HepG2 (cell line): Measurements from ENCODE around the gene MBLAC1. TPM values are rescaled to one million over a fixed set of nuclear protein-coding genes. Genes with fewer than 3 reads are reported as not detected.

Experiments
- ATAC-seq: fragments of 200-7000 bp; cut with Tn5 transposase; 3 replicates; pipeline ENCODE4 v1.9.1; 2020; ENCODE audit warnings: mild to moderate bottlenecking, moderate library complexity
- BruUV-seq: library from RNA; stranded (reverse); fragments of 400-500 nt; replicated peaks from 2 replicates; lab custom pipeline; 2021; lab: Mats Ljungman, UMichigan
- CTCF ChIA-PET: fragments of 300-600 bp; formaldehyde crosslinking; extraction: SDS; loops from one replicate; lab custom pipeline; 2021; ENCODE audit warnings: low total read pairs, inconsistent platforms, low intra/inter-chr PET ratio; lab: Yijun Ruan, JAX
- POLR2A ChIA-PET: fragments of 350-600 bp; sonication (Branson Sonifier 250); formaldehyde crosslinking; loops from one replicate; lab custom pipeline; 2020; ENCODE audit warnings: antibody characterized with exemption, inconsistent platforms; lab: Yijun Ruan, JAX
- DNase-seq: peaks from one replicate; pipeline ENCODE4 v3.0.0-alpha.2; 2015; ENCODE audit warnings: low spot score
- FAIRE-seq: peaks from 3 replicates; lab custom pipeline; 2011; peaks lifted over from hg19 to GRCh38; lab: Jason Lieb, UNC
- H2AFZ ChIP-seq: one replicate; pipeline ENCODE4 v1.6.1; 2011; ENCODE audit warnings: low read length, inconsistent platforms
- H3K27ac ChIP-seq: fragments of 300-600 bp; 3 replicates; pipeline ENCODE4 v1.8.0; 2011; ENCODE audit warnings: mixed run types, mild to moderate bottlenecking, mixed read lengths, low read length, inconsistent platforms; ENCODE audit not compliant: insufficient read depth; ENCODE audit errors: extremely low read length
- H3K27me3 ChIP-seq, 2 experiments: fragments of 200-600 bp in 1 of 2; 2 replicates in 1 of 2; 3 replicates in 1 of 2; pipeline versions ENCODE4 v1.6.0 to v1.8.0; 2011; ENCODE audit warnings: low read length in 2 of 2, mild to moderate bottlenecking in 2 of 2, moderate library complexity in 2 of 2, inconsistent platforms in 1 of 2; ENCODE audit not compliant: insufficient read depth in 2 of 2, control insufficient read depth in 1 of 2
- H3K36me3 ChIP-seq, 2 experiments: fragments of 200-600 bp in 1 of 2; replicated peaks in 1 of 2; 2 replicates in 1 of 2; 3 replicates in 1 of 2; pipeline versions ENCODE4 v1.5.1 to v1.8.0; 2011; ENCODE audit warnings: low read length in 2 of 2, inconsistent platforms in 1 of 2; ENCODE audit not compliant: insufficient read depth in 2 of 2, control insufficient read depth in 1 of 2
- H3K4me1 ChIP-seq: 2 replicates; pipeline ENCODE4 v1.5.1; 2012; ENCODE audit warnings: low read length, inconsistent platforms; ENCODE audit not compliant: insufficient read depth
- H3K4me2 ChIP-seq: 2 replicates; pipeline ENCODE4 v1.6.0; 2011; ENCODE audit warnings: low read depth, low read length, inconsistent platforms
- H3K4me3 ChIP-seq, 3 experiments: fragments of 200-600 bp in 1 of 3; sonication (generic), shearing (Covaris generic) in 1 of 3; replicated peaks in 1 of 3; 2 replicates each; pipeline ENCODE4 v1.5.1; 2011 to 2016; ENCODE audit warnings: low read length in 3 of 3, inconsistent platforms in 2 of 3, low read depth in 2 of 3, mild to moderate bottlenecking in 2 of 3, control low read depth in 1 of 3, mixed read lengths in 1 of 3; ENCODE audit not compliant: insufficient read depth in 1 of 3
- H3K79me2 ChIP-seq: one replicate; pipeline ENCODE4 v1.6.1; 2011; ENCODE audit warnings: low read length, inconsistent platforms; ENCODE audit not compliant: insufficient read depth
- H3K9ac ChIP-seq: 2 replicates; pipeline ENCODE4 v1.6.0; 2011; ENCODE audit warnings: mild to moderate bottlenecking, low read depth, low read length, inconsistent platforms; ENCODE audit not compliant: insufficient read depth
- H3K9me3 ChIP-seq: 2 replicates; pipeline ENCODE4 v1.5.1; 2012; ENCODE audit warnings: mild to moderate bottlenecking, low read length
- H4K20me1 ChIP-seq: 2 replicates; pipeline ENCODE4 v1.6.0; 2011; ENCODE audit warnings: inconsistent platforms, mild to moderate bottlenecking, low read length, moderate library complexity; ENCODE audit not compliant: insufficient read depth
- DR1 ChIP-seq: sonication (generic); formaldehyde crosslinking; IDR thresholded peaks from 2 replicates; pipeline ENCODE4 v1.8.0; 2021; ENCODE audit warnings: mild to moderate bottlenecking, missing genetic modification reagents, inconsistent platforms
- EHMT2 ChIP-seq: fragments of 200-600 bp; sonication (generic); IDR thresholded peaks from 2 replicates; pipeline ENCODE4 v1.7.0; 2017; ENCODE audit warnings: antibody characterized with exemption, low read depth, low read length, borderline replicate concordance
- IRX3 ChIP-seq: sonication (generic); formaldehyde crosslinking; IDR thresholded peaks from 2 replicates; pipeline ENCODE4 v1.8.1; 2023; ENCODE audit warnings: mild to moderate bottlenecking, low read depth, missing genetic modification reagents, borderline replicate concordance
- ISX ChIP-seq: sonication (generic); formaldehyde crosslinking; conservative IDR thresholded peaks from 2 replicates; pipeline ENCODE4 v1.5.0; 2020; ENCODE audit warnings: missing genetic modification reagents
- MAF1 ChIP-seq: sonication (generic); formaldehyde crosslinking; IDR thresholded peaks from 2 replicates; pipeline ENCODE4 v1.5.0; 2020; ENCODE audit warnings: missing genetic modification reagents, borderline replicate concordance
- MIER3 ChIP-seq: IDR thresholded peaks from 2 replicates; pipeline ENCODE4 v1.6.1; 2016; ENCODE audit warnings: missing compliant biosample characterization, borderline replicate concordance
- NFE2 ChIP-seq: sonication (generic); formaldehyde crosslinking; IDR thresholded peaks from 2 replicates; pipeline ENCODE4 v1.4.0; 2020; ENCODE audit warnings: missing genetic modification reagents
- PAWR ChIP-seq: sonication (generic); formaldehyde crosslinking; IDR thresholded peaks from 2 replicates; pipeline ENCODE4 v1.4.0; 2020; ENCODE audit warnings: missing genetic modification reagents, mild to moderate bottlenecking, borderline replicate concordance
- PTBP1 ChIP-seq: fragments of 200-400 bp; formaldehyde crosslinking; IDR thresholded peaks from 2 replicates; pipeline ENCODE4 v1.6.1; 2018; ENCODE audit warnings: low read length, low read depth; ENCODE audit not compliant: poor library complexity, severe bottlenecking
- RAD21 ChIP-seq: fragments of 450-650 bp; formaldehyde crosslinking; IDR thresholded peaks from 2 replicates; pipeline ENCODE4 v1.5.0; 2020; ENCODE audit warnings: mild to moderate bottlenecking
- RCOR2 ChIP-seq: IDR thresholded peaks from 2 replicates; pipeline ENCODE4 v1.6.1; 2016; ENCODE audit warnings: missing biosample characterization, missing genetic modification reagents
- REL ChIP-seq: sonication (generic); formaldehyde crosslinking; conservative IDR thresholded peaks from 2 replicates; pipeline ENCODE4 v1.8.0; 2022; ENCODE audit warnings: mild to moderate bottlenecking, missing genetic modification reagents, moderate library complexity
- SRSF4 ChIP-seq: fragments of 200-400 bp; formaldehyde crosslinking; IDR thresholded peaks from one replicate; pipeline ENCODE4 v1.6.1; 2018; ENCODE audit warnings: mild to moderate bottlenecking, low read depth, low read length, moderate library complexity; ENCODE audit not compliant: poor library complexity, severe bottlenecking
- YEATS4 ChIP-seq: sonication (generic); formaldehyde crosslinking; IDR thresholded peaks from 2 replicates; pipeline ENCODE4 v1.4.0; 2020; ENCODE audit warnings: missing genetic modification reagents, borderline replicate concordance
- ZC3H4 ChIP-seq: sonication (generic); formaldehyde crosslinking; IDR thresholded peaks from 2 replicates; pipeline ENCODE4 v1.4.0; 2020; ENCODE audit warnings: missing genetic modification reagents, borderline replicate concordance
- WGBS: methylation state at CpG from one replicate; pipeline ENCODE4 v1.1.6; 2017; ENCODE audit warnings: low lambda C conversion rate; 5-methylcytosine and 5-hydroxymethylcytosine counted together
- in situ Hi-C: cut with HindIII; loops from 2 replicates; pipeline ENCODE4 v1.10.0; 2017; ENCODE audit warnings: low pct_unique_long_range_greater_than_20kb; ENCODE audit not compliant: extremely low pct_ligation_motif_present
- intact Hi-C: fragments of 100-400 bp; cut with micrococcal nuclease; formaldehyde crosslinking; loops from one replicate; pipeline ENCODE4 v1.10.0; 2022; ENCODE audit not compliant: unreplicated experiment
- polyA plus RNA-seq, 8 experiments: library from polyadenylated mRNA; depleted of rRNA in 3 of 8; stranded (reverse) in 7 of 8; unstranded in 1 of 8; fragments of >200 nt; fragmentation: Illumina TruSeq in 4 of 8; extraction: Trizol in 4 of 8; gene quantifications; 2 replicates each; pipeline versions ENCODE4 v1.2.1 to v1.2.3, GENCODE V29; 2011 to 2016; ENCODE audit warnings: low read depth in 4 of 8, missing spikeins in 1 of 8, mixed read lengths in 1 of 8; ENCODE audit not compliant: insufficient read depth in 1 of 8
- total RNA-seq, 5 experiments: library from RNA; depleted of rRNA; stranded (reverse); fragments of >200 nt; fragmentation: Illumina TruSeq; extraction: Trizol; gene quantifications; 2 replicates each; pipeline ENCODE4 v1.2.3, GENCODE V29; 2016; ENCODE audit warnings: low read depth in 1 of 5
- TF ChIP-seq, protein P1 (sequence below): sonication (generic); formaldehyde crosslinking; IDR thresholded peaks from 2 replicates; pipeline ENCODE4 v1.4.0; 2020; ENCODE audit warnings: mild to moderate bottlenecking, missing genetic modification reagents
- TF ChIP-seq, protein P2 (sequence below): sonication (generic); formaldehyde crosslinking; IDR thresholded peaks from 2 replicates; pipeline ENCODE4 v1.8.1; 2022; ENCODE audit warnings: mild to moderate bottlenecking, missing genetic modification reagents

MBLAC1 gene
- total and polyA plus RNA-seq, 2 of the 13 experiments (the other 11 are each of a cell fraction or from before 2014, with no cell fraction given): 0.79 to 2.1 TPM

GRCh38 chr7:100176096-100177044 is 49.6 kb downstream of the MBLAC1 start (continued):
- TF ChIP-seq, protein P1, sequence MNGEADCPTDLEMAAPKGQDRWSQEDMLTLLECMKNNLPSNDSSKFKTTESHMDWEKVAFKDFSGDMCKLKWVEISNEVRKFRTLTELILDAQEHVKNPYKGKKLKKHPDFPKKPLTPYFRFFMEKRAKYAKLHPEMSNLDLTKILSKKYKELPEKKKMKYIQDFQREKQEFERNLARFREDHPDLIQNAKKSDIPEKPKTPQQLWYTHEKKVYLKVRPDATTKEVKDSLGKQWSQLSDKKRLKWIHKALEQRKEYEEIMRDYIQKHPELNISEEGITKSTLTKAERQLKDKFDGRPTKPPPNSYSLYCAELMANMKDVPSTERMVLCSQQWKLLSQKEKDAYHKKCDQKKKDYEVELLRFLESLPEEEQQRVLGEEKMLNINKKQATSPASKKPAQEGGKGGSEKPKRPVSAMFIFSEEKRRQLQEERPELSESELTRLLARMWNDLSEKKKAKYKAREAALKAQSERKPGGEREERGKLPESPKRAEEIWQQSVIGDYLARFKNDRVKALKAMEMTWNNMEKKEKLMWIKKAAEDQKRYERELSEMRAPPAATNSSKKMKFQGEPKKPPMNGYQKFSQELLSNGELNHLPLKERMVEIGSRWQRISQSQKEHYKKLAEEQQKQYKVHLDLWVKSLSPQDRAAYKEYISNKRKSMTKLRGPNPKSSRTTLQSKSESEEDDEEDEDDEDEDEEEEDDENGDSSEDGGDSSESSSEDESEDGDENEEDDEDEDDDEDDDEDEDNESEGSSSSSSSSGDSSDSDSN (CRISPR knock-in tag): no peak

- peak within 1 kb of the TSS; percentile 68 to 80 (median 69) for H3K4me3 ChIP-seq
- WGBS: 32% methylated on average over 63 of the region's 78 CpGs
- 0 out of 2 replicates have a peak within 1 kb of the TSS, but pooled peaks have one; percentile 8 for H3K9ac ChIP-seq
- H2AFZ ChIP-seq: no peak within 1 kb of the TSS
- BruUV-seq: no TSS peak
- H3K4me2 ChIP-seq: peak within 1 kb of the TSS; percentile 94
- intact Hi-C loops: no loop called here
- CTCF ChIA-PET: no interaction called here
- in situ Hi-C loops: no loop called here
- peak; percentile 85 for DNase-seq
- H3K27ac ChIP-seq: no peak within 1 kb of the TSS
- ATAC-seq: peak; percentile 89
- no peaks in the 10 kb centered on the region for H3K79me2 ChIP-seq
- peak; percentile 28 for FAIRE-seq
- no peaks in the 10 kb centered on the region for H3K9me3 ChIP-seq
- no peaks in the 10 kb centered on the region for H4K20me1 ChIP-seq
- peaks cover 13% of the 10 kb centered on the region for H3K4me1 ChIP-seq
- POLR2A ChIA-PET: interaction anchor here (0.6 to 1.7 kb wide), 5 partner anchors 9 to 311 kb away, joined by 3 to 11 read pairs (median 3); partner anchors contain the start of genes GAL3ST4 and LAMTOR4
- H3K27me3 ChIP-seq: peaks cover 1 to 4% of the 10 kb centered on the region in 2 experiments; a peak in 2 of 5 replicates
- H3K36me3 ChIP-seq: no peaks in the 10 kb centered on the region
- TF ChIP-seq REL (no peak), EHMT2 (no peak), SRSF4 (no peak), PAWR (no peak), MAF1 (CRISPR knock-in tag) (no peak), DR1 (CRISPR knock-in tag) (no peak), MIER3 (CRISPR knock-in tag) (no peak), IRX3 (CRISPR knock-in tag) (no peak), YEATS4 (no peak), PTBP1 (no peak), ISX (no peak), ZC3H4 (CRISPR knock-in tag) (no peak), NFE2 (CRISPR knock-in tag) (no peak), RAD21 (CRISPR knock-in tag) (no peak), RCOR2 (CRISPR knock-in tag) (no peak)
- TF ChIP-seq, protein P2, sequence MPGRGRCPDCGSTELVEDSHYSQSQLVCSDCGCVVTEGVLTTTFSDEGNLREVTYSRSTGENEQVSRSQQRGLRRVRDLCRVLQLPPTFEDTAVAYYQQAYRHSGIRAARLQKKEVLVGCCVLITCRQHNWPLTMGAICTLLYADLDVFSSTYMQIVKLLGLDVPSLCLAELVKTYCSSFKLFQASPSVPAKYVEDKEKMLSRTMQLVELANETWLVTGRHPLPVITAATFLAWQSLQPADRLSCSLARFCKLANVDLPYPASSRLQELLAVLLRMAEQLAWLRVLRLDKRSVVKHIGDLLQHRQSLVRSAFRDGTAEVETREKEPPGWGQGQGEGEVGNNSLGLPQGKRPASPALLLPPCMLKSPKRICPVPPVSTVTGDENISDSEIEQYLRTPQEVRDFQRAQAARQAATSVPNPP (CRISPR knock-in tag): no peak
Measured at GRCh38 chr7:100177045-100178001, 50.6 kb downstream of the MBLAC1 start, which contains the start of the genes GPC2 and STAG3. Gene GPC2, minus strand, starts transcription at chr7:100177381. Its CDS starts 182 bp downstream, at chr7:100177199. Gene STAG3, plus strand, starts transcription at chr7:100177918. Its CDS starts 2,639 bp downstream, at chr7:100180557.
